Measurements from ENCODE around the gene SRGAP1.

DNA sequence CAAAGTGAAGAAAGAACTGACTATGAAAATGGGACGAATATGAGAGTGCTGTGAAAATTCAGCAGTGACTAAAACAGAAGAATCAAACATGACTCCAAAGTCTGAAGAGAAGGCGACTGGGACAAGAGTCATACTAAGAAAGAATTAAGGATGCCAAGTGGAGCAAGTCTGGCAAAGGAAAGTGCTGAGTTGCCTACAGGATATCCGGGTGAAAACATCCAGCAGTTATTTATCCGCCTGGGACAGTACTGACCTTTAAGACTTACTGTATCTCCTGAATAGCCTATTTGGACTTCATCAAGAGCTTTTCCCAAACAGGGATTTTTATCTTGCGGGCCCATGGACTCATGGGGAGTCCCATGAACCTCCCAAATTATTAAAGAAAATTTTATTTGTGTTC, 336.5 kb downstream of the SRGAP1 start:
- TF ChIP-seq, protein P1, sequence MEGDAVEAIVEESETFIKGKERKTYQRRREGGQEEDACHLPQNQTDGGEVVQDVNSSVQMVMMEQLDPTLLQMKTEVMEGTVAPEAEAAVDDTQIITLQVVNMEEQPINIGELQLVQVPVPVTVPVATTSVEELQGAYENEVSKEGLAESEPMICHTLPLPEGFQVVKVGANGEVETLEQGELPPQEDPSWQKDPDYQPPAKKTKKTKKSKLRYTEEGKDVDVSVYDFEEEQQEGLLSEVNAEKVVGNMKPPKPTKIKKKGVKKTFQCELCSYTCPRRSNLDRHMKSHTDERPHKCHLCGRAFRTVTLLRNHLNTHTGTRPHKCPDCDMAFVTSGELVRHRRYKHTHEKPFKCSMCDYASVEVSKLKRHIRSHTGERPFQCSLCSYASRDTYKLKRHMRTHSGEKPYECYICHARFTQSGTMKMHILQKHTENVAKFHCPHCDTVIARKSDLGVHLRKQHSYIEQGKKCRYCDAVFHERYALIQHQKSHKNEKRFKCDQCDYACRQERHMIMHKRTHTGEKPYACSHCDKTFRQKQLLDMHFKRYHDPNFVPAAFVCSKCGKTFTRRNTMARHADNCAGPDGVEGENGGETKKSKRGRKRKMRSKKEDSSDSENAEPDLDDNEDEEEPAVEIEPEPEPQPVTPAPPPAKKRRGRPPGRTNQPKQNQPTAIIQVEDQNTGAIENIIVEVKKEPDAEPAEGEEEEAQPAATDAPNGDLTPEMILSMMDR (IDR thresholded peaks at IDR 0.05; ENCODE audit: low read length), result no peak
- no peak for TF ChIP-seq EZH2 (IDR thresholded peaks at IDR 0.05; ENCODE audit: borderline replicate concordance, low read length)

All from OCI-LY1 (cell line).